Testis (tissue), 3 donors: ENCODE measurements around the gene ANTXR2. TPM values are rescaled to one million over a fixed set of nuclear protein-coding genes. Genes with fewer than 3 reads are reported as not detected.
A peak's percentile ranks its signal among the peaks of the same experiment; 100 is the strongest.

Experiments
- DNase-seq: peaks from one replicate; pipeline ENCODE4 v3.0.0-alpha.2; 2019
- H3K27ac ChIP-seq, 2 donors: fragments of 200-600 bp; sonication (generic); one replicate each; pipeline ENCODE4 v1.5.1; 2019
- H3K27me3 ChIP-seq: fragments of 200-600 bp; sonication (generic); one replicate; pipeline ENCODE4 v1.5.1; 2019
- H3K36me3 ChIP-seq: fragments of 200-600 bp; sonication (generic); one replicate; pipeline ENCODE4 v1.5.1; 2017; ENCODE audit warnings: low read depth; ENCODE audit errors: missing control alignments
- H3K4me1 ChIP-seq: fragments of 200-600 bp; sonication (generic); one replicate; pipeline ENCODE4 v1.5.1; 2019
- H3K4me3 ChIP-seq, 2 donors: fragments of 200-600 bp; sonication (generic); one replicate each; pipeline ENCODE4 v1.5.1; 2017 to 2019
- H3K9me3 ChIP-seq: fragments of 200-600 bp; sonication (generic); one replicate; pipeline ENCODE4 v1.5.1; 2017
- POLR2A ChIP-seq: fragments of 450-650 bp; IDR thresholded peaks from one replicate; pipeline ENCODE4 v1.6.1; 2017; ENCODE audit warnings: antibody characterized with exemption, mild to moderate bottlenecking, moderate library complexity
- WGBS, 2 donors: methylation state at CpG; one replicate each; pipeline ENCODE4 v1.1.5; 2018; 5-methylcytosine and 5-hydroxymethylcytosine counted together
- intact Hi-C: fragments of 100-400 bp; cut with DNase I; formaldehyde crosslinking; loops from one replicate; pipeline ENCODE4 v1.15.1; 2023; ENCODE audit warnings: low total_unique reads
- polyA plus RNA-seq: library from polyadenylated mRNA; stranded (reverse); fragments of 350-450 nt; fragmentation: Illumina TruSeq; extraction: RNeasy Lipid Tissue Mini Kit (QIAGEN cat#74804); gene quantifications from one replicate; pipeline ENCODE4 v1.2.3, GENCODE V29; 2014; ENCODE audit warnings: low read depth, low replicate concordance; ENCODE audit not compliant: insufficient read depth
- total RNA-seq, 2 donors: library from RNA; depleted of rRNA; stranded (reverse); fragments of >200 nt; gene quantifications; one replicate each; pipeline ENCODE4 v1.2.3, GENCODE V29; 2016
- TF ChIP-seq, protein P1 (sequence below), 3 experiments: fragments of 450-650 bp in 2 of 3; fragments of 200-600 bp in 1 of 3; sonication (generic) in 1 of 3; IDR thresholded peaks; one replicate each; pipeline ENCODE4 v1.5.1; 2016 to 2019; ENCODE audit warnings: antibody characterized with exemption in 3 of 3, mild to moderate bottlenecking in 2 of 3, moderate library complexity in 1 of 3

ANTXR2 gene
- total and polyA plus RNA-seq, 3 donors from 2014 or later = 23.8 to 30.8 (median 30.4) TPM

DNA sequence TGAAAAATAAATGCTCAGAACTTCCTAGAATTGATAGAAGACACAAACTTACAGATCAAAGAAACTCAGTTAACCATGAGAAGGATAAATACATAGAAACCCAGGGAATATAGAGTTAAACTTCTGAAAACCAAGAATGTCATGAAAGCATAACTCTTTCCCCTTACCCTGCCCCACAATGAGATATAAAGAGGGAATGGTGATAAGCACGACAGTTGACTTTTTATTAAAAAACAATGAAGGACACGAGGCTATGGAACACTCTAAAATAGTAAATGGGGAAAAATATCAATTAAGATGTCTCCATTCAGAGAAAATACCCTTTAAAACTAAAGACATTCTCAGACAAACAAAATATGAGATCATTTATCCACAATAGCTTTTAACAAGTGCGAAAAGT, 154.7 kb downstream of the ANTXR2 start:
- DNase-seq = no peak
- no peaks in the 10 kb centered on the region for H3K36me3 ChIP-seq
- intact Hi-C loops = no loop called here
- WGBS, 2 donors = 66 to 90% methylated on average over 3 of the region's 3 CpGs
- H3K9me3 ChIP-seq = no peaks in the 10 kb centered on the region
- no peak overlapping the region for H3K4me3 ChIP-seq
- H3K27ac ChIP-seq = no peak overlapping the region
- H3K4me1 ChIP-seq = no peaks in the 10 kb centered on the region
- no peaks in the 10 kb centered on the region for H3K27me3 ChIP-seq
- TF ChIP-seq, protein P1, sequence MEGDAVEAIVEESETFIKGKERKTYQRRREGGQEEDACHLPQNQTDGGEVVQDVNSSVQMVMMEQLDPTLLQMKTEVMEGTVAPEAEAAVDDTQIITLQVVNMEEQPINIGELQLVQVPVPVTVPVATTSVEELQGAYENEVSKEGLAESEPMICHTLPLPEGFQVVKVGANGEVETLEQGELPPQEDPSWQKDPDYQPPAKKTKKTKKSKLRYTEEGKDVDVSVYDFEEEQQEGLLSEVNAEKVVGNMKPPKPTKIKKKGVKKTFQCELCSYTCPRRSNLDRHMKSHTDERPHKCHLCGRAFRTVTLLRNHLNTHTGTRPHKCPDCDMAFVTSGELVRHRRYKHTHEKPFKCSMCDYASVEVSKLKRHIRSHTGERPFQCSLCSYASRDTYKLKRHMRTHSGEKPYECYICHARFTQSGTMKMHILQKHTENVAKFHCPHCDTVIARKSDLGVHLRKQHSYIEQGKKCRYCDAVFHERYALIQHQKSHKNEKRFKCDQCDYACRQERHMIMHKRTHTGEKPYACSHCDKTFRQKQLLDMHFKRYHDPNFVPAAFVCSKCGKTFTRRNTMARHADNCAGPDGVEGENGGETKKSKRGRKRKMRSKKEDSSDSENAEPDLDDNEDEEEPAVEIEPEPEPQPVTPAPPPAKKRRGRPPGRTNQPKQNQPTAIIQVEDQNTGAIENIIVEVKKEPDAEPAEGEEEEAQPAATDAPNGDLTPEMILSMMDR (IDR thresholded peaks at IDR 0.05) = no peak
- no peak for TF ChIP-seq POLR2A

DNA sequence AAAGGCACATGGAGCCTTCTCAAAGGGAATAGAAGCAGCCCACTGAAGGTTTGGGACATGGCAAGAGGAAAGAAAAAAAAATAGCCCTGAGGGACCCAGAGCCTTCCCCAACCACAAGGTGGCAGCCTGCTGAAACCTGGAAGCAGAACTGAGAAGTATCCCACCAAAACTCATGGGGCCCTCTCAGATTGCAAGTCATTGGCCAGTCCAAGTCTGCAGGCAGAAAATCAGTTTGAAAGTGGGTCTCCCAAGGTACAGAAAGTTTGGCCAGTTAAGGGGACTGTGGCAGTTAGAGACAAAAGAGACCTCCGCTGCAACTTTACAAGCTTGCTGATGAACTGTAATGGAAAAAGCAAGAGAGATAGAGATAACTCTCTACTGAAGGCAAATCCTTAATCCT, 155.8 kb downstream of the ANTXR2 start:
- no peak for TF ChIP-seq POLR2A
- TF ChIP-seq, protein P1 (IDR thresholded peaks at IDR 0.05) = peak in 2 of 3 experiments; percentile 5 to 43
- Histone ChIP-seq H3K4me1 (no peaks in the 10 kb centered on the region), H3K27me3 (no peaks in the 10 kb centered on the region), H3K36me3 (no peaks in the 10 kb centered on the region), H3K27ac (no peak overlapping the region), H3K9me3 (no peaks in the 10 kb centered on the region), H3K4me3 (no peak overlapping the region)
- intact Hi-C loops = no loop called here
- 100% methylated on average over 1 of the region's 1 CpG for WGBS, 2 donors
- peak; percentile 46 for DNase-seq

DNA sequence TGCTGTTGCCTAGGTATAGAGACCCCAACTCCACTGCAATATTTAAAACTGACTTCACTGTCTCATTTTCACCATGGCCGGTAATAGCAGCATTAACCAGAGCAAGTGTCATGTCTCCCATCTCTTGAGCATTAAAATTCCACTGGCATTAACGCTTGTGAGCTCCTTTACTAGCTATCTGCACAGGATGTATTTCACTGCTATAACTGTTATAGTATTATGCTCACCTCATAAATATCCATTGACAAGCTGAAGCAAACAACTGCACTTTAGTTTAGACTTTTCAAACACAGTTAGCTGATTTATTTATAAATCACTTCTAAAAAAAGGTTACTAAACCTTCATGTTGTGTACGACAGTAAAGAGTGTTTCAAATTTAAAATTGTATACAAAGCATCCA, 157.8 kb downstream of the ANTXR2 start:
- H3K9me3 ChIP-seq = no peaks in the 10 kb centered on the region
- H3K27me3 ChIP-seq = no peaks in the 10 kb centered on the region
- no peak for DNase-seq
- intact Hi-C loops = no loop called here
- no peaks in the 10 kb centered on the region for H3K36me3 ChIP-seq
- H3K4me3 ChIP-seq = no peak overlapping the region
- WGBS, 2 donors = 78 to 83% methylated on average over 3 of the region's 3 CpGs
- TF ChIP-seq POLR2A = no peak
- TF ChIP-seq, protein P1 (IDR thresholded peaks at IDR 0.05) = no peak
- no peak overlapping the region for H3K27ac ChIP-seq
- no peaks in the 10 kb centered on the region for H3K4me1 ChIP-seq

DNA sequence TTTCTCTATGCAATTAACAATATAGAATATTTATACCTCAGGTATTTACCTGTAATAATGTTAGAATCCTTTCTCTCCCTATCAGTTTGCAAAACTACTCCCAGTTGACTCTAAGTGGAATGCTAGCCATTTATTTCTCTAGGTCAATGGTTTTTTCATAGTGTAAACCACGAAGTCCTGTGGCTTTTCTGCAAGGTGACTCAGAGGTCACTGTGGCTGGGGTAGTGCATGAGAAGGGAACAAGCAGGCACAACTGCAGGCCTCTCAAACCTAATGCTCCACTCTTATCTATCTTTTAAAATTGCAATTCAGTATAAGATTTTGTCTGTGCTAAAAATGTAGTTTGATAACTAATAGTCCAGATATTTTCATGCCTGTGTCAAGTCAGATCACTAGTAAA, 159.4 kb downstream of the ANTXR2 start:
- intact Hi-C loops = no loop called here
- Histone ChIP-seq H3K4me1 (no peaks in the 10 kb centered on the region), H3K27me3 (no peaks in the 10 kb centered on the region), H3K27ac (no peak overlapping the region), H3K9me3 (no peaks in the 10 kb centered on the region), H3K36me3 (no peaks in the 10 kb centered on the region), H3K4me3 (no peak overlapping the region)
- 47 to 57% methylated on average over 1 of the region's 1 CpG for WGBS, 2 donors
- TF ChIP-seq POLR2A = no peak
- TF ChIP-seq, protein P1 (IDR thresholded peaks at IDR 0.05) = no peak
- DNase-seq = no peak

DNA sequence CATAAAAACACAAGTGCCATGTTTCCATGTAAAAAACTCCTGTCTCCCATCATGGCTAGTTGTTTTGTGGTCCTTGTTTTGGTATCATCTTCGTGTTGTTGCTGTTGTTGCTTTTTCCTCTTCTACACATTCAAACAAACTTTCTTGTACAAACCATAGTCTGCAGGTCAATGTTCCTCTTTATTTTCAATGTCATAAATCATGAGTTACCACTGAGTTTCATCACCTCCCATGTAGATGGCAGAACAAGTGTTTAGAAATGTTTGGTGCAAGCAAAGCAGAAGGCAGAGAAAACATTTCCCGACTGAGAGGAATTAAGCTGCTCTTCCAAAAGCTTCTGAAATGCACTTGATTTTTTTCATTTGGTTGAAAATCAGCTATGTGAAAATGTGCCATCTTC, 166.0 kb downstream of the ANTXR2 start:
- Histone ChIP-seq H3K4me3 (no peak overlapping the region), H3K36me3 (no peaks in the 10 kb centered on the region), H3K27ac (no peak overlapping the region), H3K4me1 (no peaks in the 10 kb centered on the region), H3K9me3 (no peaks in the 10 kb centered on the region), H3K27me3 (no peaks in the 10 kb centered on the region)
- no peak for DNase-seq
- WGBS, 2 donors = 89 to 90% methylated on average over 2 of the region's 2 CpGs
- intact Hi-C loops = no loop called here
- TF ChIP-seq, protein P1 (IDR thresholded peaks at IDR 0.05) = no peak
- no peak for TF ChIP-seq POLR2A
